HG03460 (cell line): ENCODE measurements around the gene MKLN1.
"Not testable (repeated sequence)": the region's sequence is repeated elsewhere in the genome, so short reads cannot be mapped to it uniquely, and the experiment has no call there.

Source experiments
- ATAC-seq: cut with Tn5 transposase; IDR thresholded peaks from one replicate; pipeline ENCODE4 v1.9.1; 2021; ENCODE audit not compliant: unreplicated experiment

Gene MKLN1

GRCh38 chr7:131327626-131328376 is at the start of gene MKLN1:
TSS of gene MKLN1 (plus strand) at chr7:131327876. CDS start at chr7:131327900, 24 bp downstream.
- peak; percentile 88 for ATAC-seq

GRCh38 chr7:131279044-131279443 is 48.6 kb upstream of the MKLN1 start:
- ATAC-seq: no peak

GRCh38 chr7:131281266-131282048 is 46.2 kb upstream of the MKLN1 start:
- no peak for ATAC-seq

GRCh38 chr7:131284702-131285419 is 42.8 kb upstream of the MKLN1 start:
- no peak for ATAC-seq

GRCh38 chr7:131285556-131285955 is 42.1 kb upstream of the MKLN1 start:
- no peak for ATAC-seq

GRCh38 chr7:131288450-131288849 is 39.2 kb upstream of the MKLN1 start:
- ATAC-seq: no peak

GRCh38 chr7:131289051-131289450 is 38.6 kb upstream of the MKLN1 start:
- ATAC-seq: no peak

GRCh38 chr7:131292141-131292905 is 35.4 kb upstream of the MKLN1 start:
- no peak for ATAC-seq

GRCh38 chr7:131293018-131293417 is 34.7 kb upstream of the MKLN1 start:
- no peak for ATAC-seq

- ATAC-seq: no peak
Measured at GRCh38 chr7:131294553-131294952, 33.1 kb upstream of the MKLN1 start.

- ATAC-seq: no peak
Measured at GRCh38 chr7:131298608-131298992, 29.1 kb upstream of the MKLN1 start.

- ATAC-seq: no peak
Measured at GRCh38 chr7:131299074-131299473, 28.6 kb upstream of the MKLN1 start.

GRCh38 chr7:131300078-131300477 is 27.6 kb upstream of the MKLN1 start:
- no peak for ATAC-seq

GRCh38 chr7:131300572-131301466 is 26.9 kb upstream of the MKLN1 start:
- no peak for ATAC-seq

GRCh38 chr7:131302446-131302845 is 25.2 kb upstream of the MKLN1 start:
- no peak for ATAC-seq

GRCh38 chr7:131302876-131303707 is 24.6 kb upstream of the MKLN1 start:
- ATAC-seq: no peak

GRCh38 chr7:131305152-131305551 is 22.5 kb upstream of the MKLN1 start:
- ATAC-seq: no peak

GRCh38 chr7:131306041-131306440 is 21.6 kb upstream of the MKLN1 start:
- not testable (repeated sequence) for ATAC-seq

- no peak for ATAC-seq
Measured at GRCh38 chr7:131306777-131307176, 20.9 kb upstream of the MKLN1 start.
